CD4-positive, alpha-beta T cell (primary cell): Measurements from ENCODE around the gene BRINP3. TPM values are rescaled to one million over a fixed set of nuclear protein-coding genes. Genes with fewer than 3 reads are reported as not detected.

Experiments
- ATAC-seq: fragments of 200-7000 bp; cut with Tn5 transposase; one replicate; pipeline ENCODE4 v1.10.0; 2022; ENCODE audit warnings: mild to moderate bottlenecking; ENCODE audit not compliant: poor library complexity
- CTCF ChIA-PET: fragments of 350-600 bp; sonication (Branson Sonifier 250); formaldehyde crosslinking; loops from one replicate; lab custom pipeline; 2021; ENCODE audit warnings: antibody characterized with exemption, inconsistent platforms; lab: Charles Lee
- POLR2A ChIA-PET: fragments of 350-600 bp; sonication (Branson Sonifier 250); formaldehyde crosslinking; loops from one replicate; lab custom pipeline; 2021; ENCODE audit warnings: antibody characterized with exemption, inconsistent platforms; lab: Charles Lee
- DNase-seq, 14 experiments: peaks; one replicate each; pipeline ENCODE4 v3.0.0-alpha.2; 2013 to 2020; ENCODE audit warnings: mixed read lengths in 2 of 14
- H3K27ac ChIP-seq, 2 donors: one replicate each; pipeline versions ENCODE4 v1.5.1 to v1.7.0; 2013; ENCODE audit warnings: low read length in 2 of 2, low read depth in 1 of 2, mild to moderate bottlenecking in 1 of 2
- H3K27me3 ChIP-seq, 2 experiments: 1 replicate in 1 of 2; 2 replicates in 1 of 2; pipeline versions ENCODE4 v1.6.1 to v1.7.0; 2013; ENCODE audit warnings: low read length in 2 of 2, control low read depth in 1 of 2, mild to moderate bottlenecking in 1 of 2, moderate library complexity in 1 of 2; ENCODE audit not compliant: insufficient read depth in 2 of 2, control insufficient read depth in 1 of 2
- H3K36me3 ChIP-seq: one replicate; pipeline ENCODE4 v1.6.1; 2013; ENCODE audit warnings: low read length, control low read depth; ENCODE audit not compliant: insufficient read depth
- H3K4me1 ChIP-seq: one replicate; pipeline ENCODE4 v1.6.1; 2013; ENCODE audit warnings: low read length, control low read depth; ENCODE audit not compliant: insufficient read depth
- H3K4me3 ChIP-seq: one replicate; pipeline ENCODE4 v1.5.1; 2013; ENCODE audit warnings: mild to moderate bottlenecking, low read length, moderate library complexity
- H3K9me3 ChIP-seq, 2 experiments: 1 replicate in 1 of 2; 2 replicates in 1 of 2; pipeline versions ENCODE4 v1.6.1 to v1.7.0; 2013; ENCODE audit warnings: low read length in 2 of 2, mild to moderate bottlenecking in 2 of 2, control low read depth in 1 of 2, moderate library complexity in 1 of 2; ENCODE audit not compliant: control insufficient read depth in 1 of 2, insufficient read depth in 1 of 2
- H3K27ac Mint-ChIP-seq: one replicate; pipeline ENCODE4 v1.8.0; 2020; ENCODE audit warnings: mixed read lengths
- H3K27me3 Mint-ChIP-seq: one replicate; pipeline ENCODE4 v1.8.0; 2021; ENCODE audit warnings: mixed read lengths
- H3K36me3 Mint-ChIP-seq: one replicate; pipeline ENCODE4 v1.8.0; 2021; ENCODE audit warnings: low read depth, mixed read lengths
- H3K4me1 Mint-ChIP-seq: one replicate; pipeline ENCODE4 v1.8.0; 2021; ENCODE audit warnings: low read depth, mixed read lengths
- H3K4me3 Mint-ChIP-seq: one replicate; pipeline ENCODE4 v1.8.0; 2020; ENCODE audit warnings: mild to moderate bottlenecking, mixed read lengths
- H3K9me3 Mint-ChIP-seq: one replicate; pipeline ENCODE4 v1.8.0; 2020; ENCODE audit warnings: mixed read lengths
- CTCF ChIP-seq: fragments of 200-600 bp; IDR thresholded peaks from one replicate; pipeline ENCODE4 v1.8.0; 2022; ENCODE audit warnings: antibody characterized with exemption, mild to moderate bottlenecking
- intact Hi-C, 2 experiments: fragments of 100-400 bp; cut with DNase I in 1 of 2; cut with micrococcal nuclease in 1 of 2; formaldehyde crosslinking; loops; one replicate each; pipeline versions ENCODE4 v1.15.1 to v1.9.0; 2023 to 2025; cut with DNase I, micrococcal nuclease
- total RNA-seq, 174 experiments: library from RNA in 2 of 174; stranded (reverse) in 2 of 174; gene quantifications; one replicate each; pipeline ENCODE4 v1.2.3 and lab custom pipeline; 2021 to 2026

Gene BRINP3
- total RNA-seq, 2 experiments from 2014 or later: not detected

GRCh38 chr1:190205713-190206112, 272.0 kb downstream of the BRINP3 start:
- CTCF ChIA-PET: no interaction called here
- TF ChIP-seq CTCF: no peak
- ATAC-seq: no peak

GRCh38 chr1:190196020-190196419, 281.6 kb downstream of the BRINP3 start:
- POLR2A ChIA-PET: no interaction called here
- Histone ChIP-seq H3K27me3 (no peaks in the 10 kb centered on the region), H3K27ac (no peak overlapping the region), H3K4me3 (no peak overlapping the region), H3K4me1 (no peaks in the 10 kb centered on the region), H3K9me3 (peaks cover 3% of the 10 kb centered on the region in 2 experiments), H3K36me3 (no peaks in the 10 kb centered on the region)
- H3K27me3 Mint-ChIP-seq: no peaks in the 10 kb centered on the region
- DNase-seq (no peak), ATAC-seq (no peak)
- H3K9me3 Mint-ChIP-seq: peaks cover 8% of the 10 kb centered on the region
- intact Hi-C loops: no loop called here
- H3K4me3 Mint-ChIP-seq: no peak overlapping the region
- no peaks in the 10 kb centered on the region for H3K36me3 Mint-ChIP-seq
- TF ChIP-seq CTCF: no peak
- no peaks in the 10 kb centered on the region for H3K4me1 Mint-ChIP-seq
- no peak overlapping the region for H3K27ac Mint-ChIP-seq
- CTCF ChIA-PET: no interaction called here

More at GRCh38 chr1:190205713-190206112, 272.0 kb downstream of the BRINP3 start:
- no peaks in the 10 kb centered on the region for H3K9me3 ChIP-seq
- Mint-ChIP-seq H3K27ac (no peak overlapping the region), H3K36me3 (no peaks in the 10 kb centered on the region), H3K9me3 (peaks cover 7% of the 10 kb centered on the region), H3K4me1 (no peaks in the 10 kb centered on the region), H3K4me3 (no peak overlapping the region), H3K27me3 (no peaks in the 10 kb centered on the region)
- intact Hi-C loops: no loop called here
- H3K4me1 ChIP-seq: no peaks in the 10 kb centered on the region
- H3K27me3 ChIP-seq: no peaks in the 10 kb centered on the region
- no peaks in the 10 kb centered on the region for H3K36me3 ChIP-seq
- no peak for DNase-seq
- POLR2A ChIA-PET: interaction anchor here (0.6 kb wide), 1 partner anchor 608 kb away, joined by 3 read pairs; no protein-coding TSS in a partner anchor
- H3K4me3 ChIP-seq: no peak overlapping the region
- H3K27ac ChIP-seq: no peak overlapping the region

- no peak for ATAC-seq
- CTCF ChIA-PET: no interaction called here
- no peaks in the 10 kb centered on the region for H3K27me3 ChIP-seq
Measured at GRCh38 chr1:190193508-190194115, 284.1 kb downstream of the BRINP3 start.

More at GRCh38 chr1:190193508-190194115, 284.1 kb downstream of the BRINP3 start:
- Histone ChIP-seq H3K27ac (no peak overlapping the region), H3K4me1 (no peaks in the 10 kb centered on the region), H3K9me3 (peaks cover 7 to 9% of the 10 kb centered on the region in 2 experiments), H3K36me3 (no peaks in the 10 kb centered on the region), H3K4me3 (no peak overlapping the region)
- POLR2A ChIA-PET: no interaction called here
- no peak overlapping the region for H3K4me3 Mint-ChIP-seq
- H3K4me1 Mint-ChIP-seq: no peaks in the 10 kb centered on the region
- intact Hi-C loops: no loop called here
- no peak for DNase-seq
- no peaks in the 10 kb centered on the region for H3K36me3 Mint-ChIP-seq
- H3K27me3 Mint-ChIP-seq: no peaks in the 10 kb centered on the region
- H3K9me3 Mint-ChIP-seq: peaks cover under 1% of the 10 kb centered on the region
- TF ChIP-seq CTCF: no peak
- no peak overlapping the region for H3K27ac Mint-ChIP-seq
